ENCODE measurements around the gene PPP1R9B.
A peak's percentile ranks its signal among the peaks of the same experiment; 100 is the strongest.

The PPP1R9B gene

DNA sequence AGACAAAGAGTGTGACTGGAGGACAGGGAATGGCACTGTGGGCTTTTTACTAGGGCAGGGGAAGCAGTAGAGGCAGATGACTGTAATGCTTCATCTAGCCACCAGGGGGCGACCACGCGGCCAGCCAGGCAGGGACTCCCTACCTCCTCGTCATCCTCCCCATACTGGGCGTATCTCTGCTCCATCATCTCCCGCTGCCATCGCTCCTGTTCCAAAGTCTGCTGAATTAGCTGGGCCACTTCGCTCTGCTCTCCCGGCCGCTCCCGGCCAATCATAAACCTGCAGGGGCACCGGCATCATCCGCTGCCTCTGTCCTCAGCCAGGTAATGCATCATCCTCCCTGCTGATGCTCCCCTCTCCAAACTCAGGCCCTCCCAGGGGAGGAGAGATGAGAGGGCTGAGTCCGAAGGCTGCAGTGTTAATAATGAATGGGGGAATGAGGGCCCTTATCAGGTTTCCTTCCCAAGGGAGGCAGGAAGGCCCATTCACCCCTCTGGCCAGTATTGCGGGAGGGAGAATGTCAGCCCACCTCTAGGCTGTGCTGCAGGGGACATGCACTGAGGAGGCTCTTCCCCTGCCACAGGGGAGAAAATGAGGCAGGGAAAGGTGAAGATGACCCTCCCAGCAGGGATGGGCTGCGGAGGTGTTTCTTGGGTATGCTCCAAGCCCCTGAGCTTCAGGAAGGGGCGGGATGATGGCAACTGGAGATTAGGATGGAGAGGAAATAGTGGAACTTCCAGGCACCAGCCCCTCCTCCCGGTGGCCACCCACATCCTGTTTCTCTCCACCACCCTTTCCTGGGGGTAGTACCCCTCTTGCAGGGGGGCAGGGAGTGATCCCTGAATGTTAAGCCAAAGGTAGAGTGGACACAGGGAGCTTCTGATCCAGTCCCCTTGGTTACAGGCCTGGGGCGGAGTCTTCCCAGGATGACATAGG lies 10.3 kb downstream of the PPP1R9B start:
- no peak for DNase-seq

DNA sequence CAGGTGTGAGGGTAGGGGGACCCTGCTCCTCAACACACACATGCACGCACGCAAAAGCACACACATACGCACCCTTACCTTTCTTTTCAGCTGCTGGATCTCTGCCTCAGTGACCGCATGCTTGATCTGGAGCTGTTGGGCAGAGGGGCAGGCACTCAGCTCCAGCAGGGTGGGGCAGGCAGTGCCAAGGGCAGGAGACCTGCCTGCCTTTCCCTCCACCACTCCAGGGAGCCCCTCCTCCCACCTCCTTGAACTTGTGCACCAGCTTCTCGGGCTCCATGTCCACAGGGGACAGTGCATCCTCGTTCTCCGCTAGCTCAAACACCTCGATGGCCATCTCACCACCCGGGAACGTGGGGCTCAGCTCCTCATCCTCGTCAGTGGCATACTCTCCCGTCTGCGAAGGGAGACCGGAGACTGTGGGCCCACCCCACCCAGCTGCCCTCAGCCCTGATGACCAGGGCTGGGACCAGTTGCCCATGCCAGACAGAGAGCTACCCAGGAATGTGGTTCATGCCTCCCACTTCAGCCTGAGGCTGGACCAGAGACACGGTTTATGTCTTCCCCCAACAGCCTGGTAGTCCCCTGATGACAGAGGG lies 11.2 kb downstream of the PPP1R9B start:
- no peak for DNase-seq

DNA sequence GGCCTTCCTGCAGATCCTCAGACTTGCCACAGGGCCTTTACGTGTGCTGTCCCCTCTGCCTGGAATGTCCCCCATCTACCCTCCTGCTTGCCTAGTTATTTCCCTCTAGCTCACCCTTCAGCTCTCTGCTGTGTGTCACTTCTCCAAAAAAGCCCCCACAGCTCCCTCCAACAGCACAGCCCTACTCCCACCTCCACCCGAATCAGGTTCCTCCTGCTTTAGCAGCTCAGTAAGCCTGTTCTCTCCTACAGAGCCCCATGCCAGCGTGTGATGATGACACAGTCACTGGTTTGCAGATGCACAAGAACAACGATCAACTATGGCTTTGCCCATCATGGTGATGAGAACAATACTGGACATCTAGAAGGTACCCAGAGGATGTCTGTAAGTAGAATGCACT lies 13.4 kb downstream of the PPP1R9B start:
- no peak for DNase-seq

DNA sequence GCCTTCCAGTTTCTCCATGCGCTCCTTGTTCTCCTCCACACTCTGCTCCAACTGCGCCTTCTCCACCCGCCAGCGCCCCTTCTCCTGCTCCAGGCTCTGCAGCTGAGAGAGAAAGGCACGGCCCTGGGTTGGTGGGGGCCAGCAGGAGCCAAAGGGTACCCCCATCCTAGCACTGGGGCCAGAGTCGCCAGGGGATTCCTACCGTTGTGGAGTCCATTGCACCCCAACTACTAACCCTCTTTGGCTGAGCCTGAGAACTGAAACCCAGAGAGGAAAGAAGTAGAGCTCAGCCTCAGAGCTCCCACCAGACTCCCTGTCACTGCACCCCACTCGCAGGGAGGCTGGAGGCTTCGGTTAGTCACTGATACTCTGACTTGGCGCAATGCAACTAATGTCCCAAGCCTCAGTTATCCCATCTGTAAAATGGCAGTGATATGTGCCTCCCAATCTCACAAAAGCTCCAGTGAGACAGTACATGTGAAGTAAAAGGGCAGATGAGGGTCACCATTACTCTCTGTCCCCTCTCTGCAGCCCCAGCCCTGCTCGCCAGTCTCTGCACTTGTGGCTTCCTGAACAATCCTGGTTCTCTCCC lies 14.3 kb downstream of the PPP1R9B start:
- no peak for DNase-seq

DNA sequence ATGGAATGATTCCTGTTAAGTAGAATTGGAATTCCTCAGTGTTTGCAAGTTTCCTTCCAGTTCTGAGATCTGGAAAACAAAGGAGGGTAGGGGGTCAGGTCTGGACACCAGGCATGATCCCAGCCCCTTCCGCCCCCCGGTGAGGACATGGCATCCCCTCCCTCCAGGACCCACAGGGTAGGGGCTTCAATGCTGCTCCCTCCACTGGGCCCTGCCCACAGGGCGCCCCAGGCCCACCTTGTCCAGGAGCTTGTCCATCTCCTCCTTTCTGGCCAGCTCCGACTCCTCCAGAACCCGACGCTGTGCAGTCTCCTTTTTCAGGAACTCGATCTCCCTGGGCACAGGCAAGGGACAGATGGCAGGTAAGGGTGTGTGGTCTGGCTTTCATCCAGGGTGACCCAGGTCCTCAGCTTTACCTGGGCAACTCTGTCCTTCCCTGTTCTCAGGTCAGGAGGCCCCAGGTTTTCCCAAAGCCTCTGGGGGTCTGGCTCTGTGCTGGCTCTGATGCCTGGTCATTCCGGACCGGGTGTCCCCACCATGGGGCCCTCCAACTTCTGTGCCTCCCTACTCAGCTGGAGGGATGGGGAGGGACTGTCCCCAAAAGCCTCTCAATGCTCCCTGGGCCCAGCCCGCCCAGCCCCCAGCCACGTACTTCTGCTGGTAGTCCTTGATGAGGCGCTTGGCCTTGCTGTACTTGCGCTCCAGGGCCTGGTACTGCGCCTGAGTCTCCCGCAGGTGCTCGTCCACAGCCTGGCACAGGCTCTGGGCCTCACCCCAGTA lies 15.0 kb downstream of the PPP1R9B start:
- DNase-seq = no peak

DNA sequence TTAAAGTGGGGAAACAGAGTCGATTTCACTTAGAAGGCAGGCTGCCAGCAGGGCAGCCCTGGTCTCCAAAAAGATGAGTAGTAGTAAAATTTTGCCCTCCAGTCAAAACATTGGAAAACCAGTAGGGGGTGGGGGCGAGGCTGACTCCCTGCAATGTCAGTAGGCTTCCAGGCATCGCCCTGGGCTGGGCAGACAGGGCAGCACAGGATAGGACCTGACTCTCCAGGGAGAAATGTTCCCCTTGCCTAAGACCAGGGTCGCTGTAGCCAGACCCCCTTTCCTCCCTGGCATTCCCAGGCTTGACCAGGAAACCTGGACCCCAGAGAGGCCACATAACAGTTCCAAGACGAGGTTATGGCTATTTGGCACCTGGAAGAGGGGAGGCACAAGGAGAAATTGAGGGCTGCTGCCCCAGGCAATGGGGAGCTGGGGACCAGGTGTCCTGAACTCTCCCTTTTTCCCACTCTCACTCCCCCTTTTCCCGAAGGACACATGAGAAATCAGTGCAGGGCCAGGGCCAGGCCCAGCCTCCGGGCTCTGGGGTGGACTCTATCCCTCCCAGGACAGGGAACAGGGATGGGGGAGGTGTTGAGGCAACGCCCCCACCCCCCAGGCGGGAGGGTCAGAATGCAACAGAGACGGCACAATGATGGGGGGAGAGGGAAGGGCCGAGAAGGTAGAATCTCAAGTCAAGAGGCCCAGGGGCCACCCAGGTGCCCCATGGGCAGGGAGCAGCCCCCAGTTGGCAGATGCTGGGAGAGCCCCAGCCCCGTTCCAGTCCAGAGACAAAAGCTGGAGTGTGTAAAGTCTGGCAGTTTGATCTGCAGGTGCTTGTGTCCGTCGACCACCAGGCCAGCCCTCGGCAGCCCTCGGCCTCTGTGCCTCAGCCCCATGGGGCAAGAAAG lies 16.0 kb downstream of the PPP1R9B start:
- no peak for DNase-seq

DNA sequence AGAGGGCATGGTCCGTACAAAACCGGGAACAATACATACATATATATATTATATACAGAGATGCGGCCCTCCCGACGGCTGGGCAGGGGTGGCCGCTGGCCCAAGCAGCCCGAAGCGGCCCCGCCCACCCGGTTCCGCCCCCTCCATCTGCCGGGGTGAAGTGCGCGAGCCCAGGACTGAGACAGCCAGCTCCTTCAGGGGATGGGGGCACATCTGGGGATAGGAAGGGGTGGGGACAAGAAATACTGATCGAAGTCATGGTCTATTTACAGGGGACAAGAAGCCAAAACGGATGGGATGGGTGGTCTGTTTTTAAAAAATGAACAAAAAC lies 16.7 kb downstream of the PPP1R9B start:
- DNase-seq = no peak

DNA sequence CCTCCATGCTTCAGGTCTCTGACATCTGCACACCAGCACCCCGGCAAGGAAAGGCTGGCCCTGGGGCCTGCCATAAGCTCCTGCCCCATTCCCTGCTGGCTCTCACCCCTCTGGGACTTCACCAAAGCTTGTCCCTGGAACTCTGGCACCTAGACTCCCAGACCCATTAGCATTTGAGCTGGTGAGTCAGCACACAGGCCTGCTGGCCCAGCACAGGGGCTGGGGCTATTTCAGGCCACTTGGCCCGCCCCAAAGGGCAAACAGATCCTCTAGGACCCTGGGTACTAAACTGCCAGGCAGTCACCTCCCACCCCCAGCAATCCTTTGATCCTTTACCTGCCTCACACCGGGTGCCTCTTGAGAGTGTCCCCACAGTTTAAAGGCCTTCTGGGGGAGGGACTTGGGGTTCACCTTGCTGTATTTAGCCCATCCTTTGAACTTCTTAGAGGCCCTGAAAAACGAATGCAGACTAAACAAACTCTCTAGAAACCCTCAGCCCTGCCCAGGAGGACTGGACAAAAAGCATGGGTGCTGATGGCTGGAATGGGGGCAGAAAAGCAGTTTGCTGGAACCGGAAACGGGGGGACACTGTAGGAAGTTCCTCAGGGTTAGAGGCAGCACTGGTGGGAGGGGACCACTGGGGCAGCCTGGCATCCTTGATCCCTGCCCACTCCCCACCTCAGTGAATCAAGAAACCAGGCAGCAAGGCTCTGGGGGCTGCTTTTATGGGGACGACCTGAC lies 17.3 kb downstream of the PPP1R9B start:
- no peak for DNase-seq

DNA sequence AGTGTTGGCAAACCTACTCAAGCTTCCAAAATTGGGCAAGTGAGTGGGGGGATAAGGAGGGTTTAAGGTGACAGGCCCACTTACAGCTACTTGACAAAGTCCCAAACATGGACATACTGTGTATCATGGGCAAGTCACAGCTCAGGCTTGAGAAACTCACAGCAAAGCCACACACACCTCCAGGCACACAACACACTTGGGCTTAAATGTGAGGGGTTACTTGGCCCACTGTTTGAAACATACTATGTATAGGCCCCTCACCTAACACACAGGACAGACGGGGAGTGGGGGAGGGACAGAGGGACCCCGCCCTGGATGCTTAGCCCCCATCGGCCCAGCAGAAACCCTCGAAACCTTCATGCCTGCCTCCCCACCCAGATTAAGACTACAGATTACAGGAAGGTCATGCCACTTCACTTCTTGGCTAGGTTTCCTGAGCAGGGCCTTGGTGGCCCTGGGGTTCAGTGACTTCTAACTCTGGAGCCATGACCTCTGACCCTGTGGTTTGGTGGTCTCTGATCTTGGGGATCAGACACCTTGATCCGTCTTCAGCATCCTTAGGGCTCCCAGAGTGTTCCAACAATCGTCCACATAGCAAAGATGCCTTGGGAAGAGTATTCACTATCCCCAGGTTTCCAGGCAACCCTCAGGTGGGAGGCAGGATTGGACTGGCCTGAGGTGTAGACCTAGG lies 18.2 kb downstream of the PPP1R9B start:
- DNase-seq = no peak

DNA sequence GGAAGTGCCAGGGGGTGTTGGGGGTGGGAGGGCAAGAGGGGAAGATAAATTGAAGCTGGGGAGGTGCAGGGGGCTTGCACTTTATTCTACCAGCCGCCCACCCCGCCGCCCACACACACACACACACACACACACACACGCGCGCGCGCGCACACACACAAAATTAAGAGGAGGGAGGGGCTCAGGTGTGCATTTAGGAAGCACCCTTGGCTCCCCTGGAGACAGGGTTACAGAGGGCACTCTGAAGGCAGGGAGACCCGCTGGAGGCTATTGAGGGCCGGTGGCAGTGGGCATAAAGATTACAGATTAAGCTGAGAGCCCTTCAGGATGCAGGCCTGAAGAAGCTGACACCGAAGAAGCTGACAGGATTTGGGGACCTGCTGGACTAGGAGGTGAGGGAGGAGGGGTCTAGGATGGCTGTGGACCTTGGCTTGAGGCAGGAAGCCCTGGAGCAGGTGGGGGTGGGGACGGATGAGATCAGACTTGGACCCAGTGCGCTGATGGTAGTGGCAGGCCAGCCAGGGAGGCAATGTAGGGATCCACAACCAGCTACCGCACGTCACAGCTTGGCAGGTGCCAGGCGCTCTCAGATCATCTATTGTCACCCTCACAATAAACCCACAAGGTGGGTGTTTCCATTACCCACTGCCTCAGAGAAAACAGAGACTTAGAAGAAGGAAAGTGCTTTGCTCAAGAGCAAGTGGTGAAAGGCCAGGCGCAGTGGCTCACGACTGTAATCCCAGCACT lies 19.7 kb downstream of the PPP1R9B start:
- peak in 1 of 2 experiments; percentile 16 for DNase-seq

DNA sequence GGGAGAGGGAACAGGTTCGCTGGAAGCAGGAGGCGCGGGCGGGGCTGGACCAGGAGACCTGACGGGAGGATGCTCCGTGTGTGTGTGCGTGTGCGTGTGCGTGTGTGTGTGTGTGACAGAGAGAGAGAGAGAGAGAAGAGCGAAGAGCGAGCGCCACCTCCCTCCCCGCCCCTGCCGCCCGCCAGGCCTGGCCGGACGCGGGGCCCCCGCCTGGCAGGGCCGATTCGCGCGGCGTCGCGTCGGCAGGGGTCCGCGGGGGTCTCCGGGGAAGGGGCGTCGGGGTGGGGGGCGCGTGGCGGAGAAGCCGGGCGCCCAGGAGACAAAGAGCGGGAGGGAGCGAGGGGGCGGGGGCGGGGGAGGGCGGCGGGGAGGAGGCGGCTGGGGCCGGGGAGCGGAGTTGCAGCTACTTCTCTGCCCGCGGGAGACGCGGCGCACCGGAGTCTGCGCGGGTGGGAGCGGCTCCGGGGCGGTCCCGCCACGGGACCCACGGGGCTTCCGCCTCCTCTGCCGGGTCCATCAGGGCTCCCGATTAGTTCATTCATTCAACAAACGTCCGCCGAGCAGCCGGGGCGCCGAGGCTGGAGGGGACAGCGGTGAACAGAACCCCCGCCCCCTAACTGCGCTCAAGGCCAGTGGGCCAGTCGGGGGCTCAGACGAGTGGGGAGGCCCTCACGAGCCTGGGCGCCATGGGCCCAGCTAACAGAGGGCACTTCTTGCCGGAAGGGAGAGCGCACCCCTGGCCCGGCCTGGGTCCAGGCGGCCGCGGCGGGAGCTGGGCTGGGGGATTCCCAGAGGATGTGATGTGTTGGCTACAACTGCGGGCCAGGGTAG lies 20.5 kb downstream of the PPP1R9B start, which contains the start of gene SAMD14:
SAMD14 (minus strand) TSS at position 433 of the 831 bp plus-strand sequence. CDS start 5,201 bp downstream, outside the sequence.
- DNase-seq = peak in 1 of 2 experiments; percentile 30

DNA sequence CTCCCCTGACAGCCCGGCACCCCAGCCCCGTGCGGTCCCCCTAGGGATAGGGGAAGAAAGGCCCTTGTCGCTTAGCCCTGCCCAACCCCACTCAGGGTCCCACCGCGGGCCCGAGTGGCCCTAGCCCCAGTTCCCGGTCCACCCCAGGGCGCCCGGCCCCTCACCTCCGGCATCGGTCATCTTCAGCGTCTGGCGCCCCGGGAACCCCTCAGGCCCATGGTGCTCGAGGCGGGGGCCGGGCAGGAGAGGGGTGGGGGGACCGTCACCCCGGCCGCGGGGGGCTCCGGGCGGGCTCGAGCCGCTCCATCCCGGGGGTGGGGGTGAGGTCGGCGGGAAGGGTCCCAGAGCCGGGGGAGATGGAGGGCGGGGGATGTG lies 21.1 kb downstream of the PPP1R9B start:
- no peak for DNase-seq

DNA sequence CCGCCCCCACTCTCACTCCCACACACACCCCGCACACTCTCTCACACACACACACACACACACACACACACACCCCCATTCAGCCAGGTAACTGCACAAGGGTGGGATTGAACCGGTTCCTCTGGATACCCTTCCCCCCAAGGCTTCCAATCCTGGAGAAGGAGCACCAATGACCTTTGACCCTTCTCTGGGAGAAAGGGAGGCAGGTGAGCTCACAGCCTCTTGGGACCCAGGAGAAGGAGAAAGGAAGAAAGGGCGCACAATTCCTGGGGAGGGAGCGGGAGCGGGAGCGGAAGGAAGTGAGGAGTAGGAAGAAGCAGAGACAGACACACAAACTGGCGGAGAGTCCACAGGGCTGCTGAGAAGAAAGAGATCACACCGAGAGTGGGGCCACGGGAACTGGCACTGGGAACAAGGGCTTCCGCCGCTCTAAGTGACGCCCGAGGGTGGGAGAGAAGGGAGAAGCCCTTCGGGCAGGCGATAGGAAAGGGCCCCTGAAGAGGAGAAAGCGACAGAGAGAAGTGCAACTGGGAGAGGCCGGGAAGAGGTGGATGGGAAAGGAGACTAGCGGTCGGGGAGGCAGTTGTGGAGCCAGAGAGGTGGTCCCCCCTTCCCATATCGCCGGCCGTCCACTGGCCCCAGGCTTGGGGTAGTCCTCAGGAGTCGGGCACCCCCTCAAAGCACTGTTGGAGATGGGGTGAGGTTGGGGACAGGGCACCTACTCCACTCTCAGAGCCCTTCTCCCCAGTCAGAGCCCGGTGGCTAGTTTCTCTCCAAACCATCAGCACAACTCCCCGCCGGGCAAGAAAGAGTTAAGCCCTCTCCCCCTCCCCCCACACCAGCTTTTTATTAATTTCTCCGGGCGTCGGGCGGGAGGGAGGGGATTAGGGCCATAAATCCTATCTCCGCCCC lies 21.8 kb downstream of the PPP1R9B start:
- no peak for DNase-seq

DNA sequence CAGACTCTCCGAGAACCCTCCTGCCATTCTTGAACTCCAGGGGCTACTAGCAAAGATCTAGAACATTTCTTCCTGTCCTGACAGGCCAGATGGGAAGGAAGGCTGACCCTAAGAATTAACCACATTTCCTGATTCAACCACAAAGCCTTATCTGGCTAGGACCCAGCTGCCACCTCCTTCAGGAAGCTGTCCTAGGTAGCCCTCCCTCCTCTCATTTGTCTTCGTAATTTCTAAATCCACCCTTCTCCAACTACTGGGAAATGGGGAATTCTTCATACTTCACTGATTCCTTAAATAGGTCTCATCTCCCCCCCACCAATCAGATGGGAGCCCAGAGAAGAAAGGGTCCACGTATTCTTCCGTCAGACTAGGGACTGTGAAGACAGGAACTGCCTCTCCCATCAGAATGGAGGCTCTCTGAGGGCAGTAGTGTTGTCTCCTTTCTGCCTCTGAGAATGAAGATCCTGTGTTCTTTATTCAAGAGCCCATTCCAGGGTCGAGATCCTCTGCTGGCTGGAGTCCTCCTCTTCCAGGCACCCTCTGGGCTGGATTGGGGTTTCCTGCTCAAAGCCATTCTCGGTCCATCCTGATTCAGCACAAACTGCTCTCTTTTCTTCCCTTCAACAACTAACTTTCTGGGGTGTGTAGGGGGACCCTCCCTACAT lies 22.6 kb downstream of the PPP1R9B start:
- no peak for DNase-seq

DNA sequence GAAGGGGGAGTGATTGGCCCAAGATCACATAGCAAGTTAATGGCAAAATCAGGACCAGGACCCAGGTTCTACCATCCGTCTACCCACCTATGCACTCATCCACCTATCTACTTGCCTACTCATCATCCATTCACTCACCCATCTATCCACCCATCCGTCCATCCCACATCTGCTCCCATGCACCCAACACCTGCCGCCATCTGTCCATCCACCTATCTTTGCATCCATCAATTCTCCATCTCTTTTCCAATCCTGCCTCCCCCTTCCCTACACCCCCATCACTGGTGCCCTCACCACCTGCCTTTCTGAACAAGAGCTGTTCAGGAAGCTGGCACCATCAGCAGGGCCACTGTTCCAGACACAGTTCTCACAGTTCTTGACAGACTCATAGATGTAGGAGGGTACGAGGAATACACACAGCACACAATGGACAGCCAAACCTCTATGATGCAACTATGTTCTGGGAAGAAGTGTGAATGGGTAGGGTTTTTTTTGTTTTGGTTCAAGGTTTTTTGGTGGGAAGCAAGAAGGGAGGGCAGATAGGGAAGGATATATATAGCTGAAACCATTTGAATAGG lies 25.0 kb downstream of the PPP1R9B start:
- no peak for DNase-seq

DNA sequence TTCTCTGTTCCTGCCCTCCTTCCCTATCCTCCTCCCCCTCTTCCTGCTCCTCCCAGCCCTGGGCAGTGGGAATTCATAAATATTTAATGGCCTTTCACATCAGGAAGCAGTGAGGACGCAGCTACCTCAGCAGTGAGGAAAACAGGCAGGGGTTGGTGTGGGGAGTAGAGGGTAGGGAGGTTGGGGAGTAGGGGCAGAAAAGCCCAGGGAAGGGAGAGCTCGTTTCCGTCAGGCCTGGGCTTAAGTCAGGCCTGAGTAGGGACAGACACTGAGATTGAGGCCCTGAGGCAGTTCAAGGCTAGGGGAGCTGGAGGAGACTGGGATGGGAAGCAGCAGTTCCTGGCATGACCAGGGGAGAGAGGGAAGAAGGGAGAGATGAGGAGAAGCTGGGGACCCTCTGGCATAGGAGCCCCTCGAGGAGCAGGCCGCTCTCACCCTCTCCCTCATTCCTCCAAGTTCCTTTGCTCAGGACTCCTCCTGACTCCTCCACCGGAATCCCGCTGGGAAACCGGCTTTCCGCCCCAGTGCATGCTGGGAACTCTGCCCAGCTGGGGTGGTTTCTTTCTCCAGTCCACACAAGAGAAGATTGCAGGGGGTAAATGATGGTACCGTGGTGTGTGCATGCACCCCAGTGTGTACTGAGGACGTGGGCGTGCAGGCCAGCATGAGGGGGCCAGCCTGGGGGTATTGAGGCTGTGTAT lies 26.7 kb downstream of the PPP1R9B start:
- peak; percentile 62 to 76 for DNase-seq
